HepG2 (cell line): ENCODE data around the gene FABP6.

ENCODE experiments used
- ADNP ChIP-seq: sonication (generic); formaldehyde crosslinking; IDR thresholded peaks from 2 replicates; pipeline ENCODE4 v1.4.0; 2020; ENCODE audit warnings: missing genetic modification reagents
- EZH2 ChIP-seq: conservative IDR thresholded peaks from 2 replicates; pipeline ENCODE4 v1.6.1; 2012; ENCODE audit warnings: mild to moderate bottlenecking, low read depth, low read length, moderate library complexity
- FOXA1 ChIP-seq, 2 experiments: fragments of 450-650 bp in 1 of 2; sonication (generic) in 1 of 2; formaldehyde crosslinking in 1 of 2; IDR thresholded peaks; 2 replicates each; pipeline versions ENCODE4 v1.4.0 to v1.6.1; 2016 to 2020; ENCODE audit warnings: missing genetic modification reagents in 1 of 2
- POLR2A ChIP-seq, 2 experiments: IDR thresholded peaks; 2 replicates each; pipeline ENCODE4 v1.6.1; 2011; ENCODE audit warnings: low read depth in 2 of 2, low read length in 2 of 2, mild to moderate bottlenecking in 1 of 2, moderate library complexity in 1 of 2; ENCODE audit not compliant: insufficient read depth in 1 of 2
- POLR2AphosphoS2 ChIP-seq: IDR thresholded peaks from 2 replicates; pipeline ENCODE4 v1.6.1; 2011; ENCODE audit warnings: low read depth, low read length, improper control_type of control experiment
- REPIN1 ChIP-seq: sonication (generic); formaldehyde crosslinking; IDR thresholded peaks from 2 replicates; pipeline ENCODE4 v1.8.0; 2022; ENCODE audit warnings: missing genetic modification reagents, low read depth, mild to moderate bottlenecking, borderline replicate concordance
- ZBTB20 ChIP-seq: sonication (generic); formaldehyde crosslinking; IDR thresholded peaks from 2 replicates; pipeline ENCODE4 v1.8.1; 2023; ENCODE audit warnings: missing genetic modification reagents, low read depth, mild to moderate bottlenecking, borderline replicate concordance
- ZFYVE20 ChIP-seq: sonication (generic); formaldehyde crosslinking; IDR thresholded peaks from 2 replicates; pipeline ENCODE4 v1.8.0; 2023; ENCODE audit warnings: low read depth, mild to moderate bottlenecking, moderate library complexity, missing genetic modification reagents, borderline replicate concordance
- TF ChIP-seq, protein P1 (sequence below): IDR thresholded peaks from 2 replicates; pipeline ENCODE4 v1.6.1; 2016; ENCODE audit warnings: low read depth
- TF ChIP-seq, protein P2 (sequence below): sonication (generic); formaldehyde crosslinking; conservative IDR thresholded peaks from 2 replicates; pipeline ENCODE4 v1.8.1; 2023; ENCODE audit warnings: missing genetic modification reagents
- TF ChIP-seq, protein P3 (sequence below): sonication (generic); formaldehyde crosslinking; IDR thresholded peaks from 2 replicates; pipeline ENCODE4 v1.5.0; 2020; ENCODE audit warnings: mild to moderate bottlenecking, missing genetic modification reagents, moderate library complexity
- TF ChIP-seq, protein P4 (sequence below): sonication (generic); formaldehyde crosslinking; conservative IDR thresholded peaks from 2 replicates; pipeline ENCODE4 v1.4.0; 2020; ENCODE audit warnings: mild to moderate bottlenecking, missing genetic modification reagents, moderate library complexity

DNA sequence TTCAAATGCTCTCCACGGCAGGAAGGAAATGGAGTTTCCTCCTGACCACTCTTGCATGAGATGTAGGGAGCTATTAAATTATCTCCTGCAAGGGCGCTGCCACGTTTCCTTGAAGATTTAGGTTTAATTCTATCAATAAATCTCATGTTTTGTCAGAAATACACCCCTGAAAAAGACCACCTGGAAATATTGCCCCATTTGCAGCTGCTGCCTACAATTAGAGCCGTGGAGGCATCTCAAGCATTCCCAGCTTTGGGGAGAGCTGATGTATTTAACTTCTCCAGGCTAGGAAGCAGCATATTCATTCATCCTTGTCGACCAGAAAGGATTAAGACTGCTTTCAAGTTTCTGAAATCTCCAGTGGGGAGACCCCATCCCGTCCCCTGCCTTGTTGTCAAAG is 42.5 kb downstream of the FABP6 start:
- no peak for TF ChIP-seq FOXA1 (IDR thresholded peaks at IDR 0.05)
- no peak for TF ChIP-seq FOXA1 (CRISPR knock-in tag; IDR thresholded peaks at IDR 0.05)
- no peak for TF ChIP-seq ADNP (CRISPR knock-in tag)
- TF ChIP-seq REPIN1 (CRISPR knock-in tag): no peak
- TF ChIP-seq, protein P1, sequence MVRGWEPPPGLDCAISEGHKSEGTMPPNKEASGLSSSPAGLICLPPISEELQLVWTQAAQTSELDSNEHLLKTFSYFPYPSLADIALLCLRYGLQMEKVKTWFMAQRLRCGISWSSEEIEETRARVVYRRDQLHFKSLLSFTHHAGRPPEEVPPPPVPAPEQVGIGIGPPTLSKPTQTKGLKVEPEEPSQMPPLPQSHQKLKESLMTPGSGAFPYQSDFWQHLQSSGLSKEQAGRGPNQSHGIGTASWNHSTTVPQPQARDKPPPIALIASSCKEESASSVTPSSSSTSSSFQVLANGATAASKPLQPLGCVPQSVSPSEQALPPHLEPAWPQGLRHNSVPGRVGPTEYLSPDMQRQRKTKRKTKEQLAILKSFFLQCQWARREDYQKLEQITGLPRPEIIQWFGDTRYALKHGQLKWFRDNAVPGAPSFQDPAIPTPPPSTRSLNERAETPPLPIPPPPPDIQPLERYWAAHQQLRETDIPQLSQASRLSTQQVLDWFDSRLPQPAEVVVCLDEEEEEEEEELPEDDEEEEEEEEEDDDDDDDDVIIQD (CRISPR knock-in tag): no peak
- no peak for TF ChIP-seq POLR2A (IDR thresholded peaks at IDR 0.05; ENCODE audit: insufficient read depth in 1 of 2, low read depth in 2 of 2, low read length in 2 of 2)
- TF ChIP-seq, protein P2, sequence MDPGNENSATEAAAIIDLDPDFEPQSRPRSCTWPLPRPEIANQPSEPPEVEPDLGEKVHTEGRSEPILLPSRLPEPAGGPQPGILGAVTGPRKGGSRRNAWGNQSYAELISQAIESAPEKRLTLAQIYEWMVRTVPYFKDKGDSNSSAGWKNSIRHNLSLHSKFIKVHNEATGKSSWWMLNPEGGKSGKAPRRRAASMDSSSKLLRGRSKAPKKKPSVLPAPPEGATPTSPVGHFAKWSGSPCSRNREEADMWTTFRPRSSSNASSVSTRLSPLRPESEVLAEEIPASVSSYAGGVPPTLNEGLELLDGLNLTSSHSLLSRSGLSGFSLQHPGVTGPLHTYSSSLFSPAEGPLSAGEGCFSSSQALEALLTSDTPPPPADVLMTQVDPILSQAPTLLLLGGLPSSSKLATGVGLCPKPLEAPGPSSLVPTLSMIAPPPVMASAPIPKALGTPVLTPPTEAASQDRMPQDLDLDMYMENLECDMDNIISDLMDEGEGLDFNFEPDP (CRISPR knock-in tag): no peak
- no peak for TF ChIP-seq POLR2AphosphoS2
- TF ChIP-seq, protein P3, sequence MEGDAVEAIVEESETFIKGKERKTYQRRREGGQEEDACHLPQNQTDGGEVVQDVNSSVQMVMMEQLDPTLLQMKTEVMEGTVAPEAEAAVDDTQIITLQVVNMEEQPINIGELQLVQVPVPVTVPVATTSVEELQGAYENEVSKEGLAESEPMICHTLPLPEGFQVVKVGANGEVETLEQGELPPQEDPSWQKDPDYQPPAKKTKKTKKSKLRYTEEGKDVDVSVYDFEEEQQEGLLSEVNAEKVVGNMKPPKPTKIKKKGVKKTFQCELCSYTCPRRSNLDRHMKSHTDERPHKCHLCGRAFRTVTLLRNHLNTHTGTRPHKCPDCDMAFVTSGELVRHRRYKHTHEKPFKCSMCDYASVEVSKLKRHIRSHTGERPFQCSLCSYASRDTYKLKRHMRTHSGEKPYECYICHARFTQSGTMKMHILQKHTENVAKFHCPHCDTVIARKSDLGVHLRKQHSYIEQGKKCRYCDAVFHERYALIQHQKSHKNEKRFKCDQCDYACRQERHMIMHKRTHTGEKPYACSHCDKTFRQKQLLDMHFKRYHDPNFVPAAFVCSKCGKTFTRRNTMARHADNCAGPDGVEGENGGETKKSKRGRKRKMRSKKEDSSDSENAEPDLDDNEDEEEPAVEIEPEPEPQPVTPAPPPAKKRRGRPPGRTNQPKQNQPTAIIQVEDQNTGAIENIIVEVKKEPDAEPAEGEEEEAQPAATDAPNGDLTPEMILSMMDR (CRISPR knock-in tag): no peak
- TF ChIP-seq, protein P4, sequence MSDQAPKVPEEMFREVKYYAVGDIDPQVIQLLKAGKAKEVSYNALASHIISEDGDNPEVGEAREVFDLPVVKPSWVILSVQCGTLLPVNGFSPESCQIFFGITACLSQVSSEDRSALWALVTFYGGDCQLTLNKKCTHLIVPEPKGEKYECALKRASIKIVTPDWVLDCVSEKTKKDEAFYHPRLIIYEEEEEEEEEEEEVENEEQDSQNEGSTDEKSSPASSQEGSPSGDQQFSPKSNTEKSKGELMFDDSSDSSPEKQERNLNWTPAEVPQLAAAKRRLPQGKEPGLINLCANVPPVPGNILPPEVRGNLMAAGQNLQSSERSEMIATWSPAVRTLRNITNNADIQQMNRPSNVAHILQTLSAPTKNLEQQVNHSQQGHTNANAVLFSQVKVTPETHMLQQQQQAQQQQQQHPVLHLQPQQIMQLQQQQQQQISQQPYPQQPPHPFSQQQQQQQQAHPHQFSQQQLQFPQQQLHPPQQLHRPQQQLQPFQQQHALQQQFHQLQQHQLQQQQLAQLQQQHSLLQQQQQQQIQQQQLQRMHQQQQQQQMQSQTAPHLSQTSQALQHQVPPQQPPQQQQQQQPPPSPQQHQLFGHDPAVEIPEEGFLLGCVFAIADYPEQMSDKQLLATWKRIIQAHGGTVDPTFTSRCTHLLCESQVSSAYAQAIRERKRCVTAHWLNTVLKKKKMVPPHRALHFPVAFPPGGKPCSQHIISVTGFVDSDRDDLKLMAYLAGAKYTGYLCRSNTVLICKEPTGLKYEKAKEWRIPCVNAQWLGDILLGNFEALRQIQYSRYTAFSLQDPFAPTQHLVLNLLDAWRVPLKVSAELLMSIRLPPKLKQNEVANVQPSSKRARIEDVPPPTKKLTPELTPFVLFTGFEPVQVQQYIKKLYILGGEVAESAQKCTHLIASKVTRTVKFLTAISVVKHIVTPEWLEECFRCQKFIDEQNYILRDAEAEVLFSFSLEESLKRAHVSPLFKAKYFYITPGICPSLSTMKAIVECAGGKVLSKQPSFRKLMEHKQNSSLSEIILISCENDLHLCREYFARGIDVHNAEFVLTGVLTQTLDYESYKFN (CRISPR knock-in tag): no peak
- no peak for TF ChIP-seq ZFYVE20 (CRISPR knock-in tag)
- no peak for TF ChIP-seq EZH2
- TF ChIP-seq ZBTB20 (CRISPR knock-in tag): no peak
